ENCODE data around the gene C11orf98.
A peak's percentile ranks its signal among the peaks of the same experiment; 100 is the strongest.
"Not testable (repeated sequence)": the region's sequence is repeated elsewhere in the genome, so short reads cannot be mapped to it uniquely, and the experiment has no call there.

Gene C11orf98

GRCh38 chr11:62680825-62681240 is 15.8 kb upstream of the C11orf98 start:
- peak in 1 of 2 donors; percentile 21 for DNase-seq

GRCh38 chr11:62678770-62679696 is 14.0 kb upstream of the C11orf98 start, which contains the start of gene UBXN1:
Gene UBXN1 (minus strand): TSS chr11:62679073. CDS start chr11:62678923, 150 bp downstream.
- peak; percentile 74 to 85 for DNase-seq

- no peak for DNase-seq
Measured at GRCh38 chr11:62678433-62678769, 13.4 kb upstream of the C11orf98 start.

- DNase-seq: no peak
Measured at GRCh38 chr11:62677714-62678113, 12.7 kb upstream of the C11orf98 start.

GRCh38 chr11:62677156-62677555 is 12.1 kb upstream of the C11orf98 start:
- no peak for DNase-seq

- no peak for DNase-seq
Measured at GRCh38 chr11:62676698-62677097, 11.7 kb upstream of the C11orf98 start.

GRCh38 chr11:62675415-62675814 is 10.4 kb upstream of the C11orf98 start:
- not testable (repeated sequence) for DNase-seq

GRCh38 chr11:62673196-62673525 is 8.2 kb upstream of the C11orf98 start:
- no peak for DNase-seq

GRCh38 chr11:62671608-62672389 is 6.8 kb upstream of the C11orf98 start, which contains the start of the genes LBHD1 and UQCC3:
Gene LBHD1 (minus strand): TSS chr11:62672267. CDS start chr11:62670031, 2,236 bp downstream.
Gene UQCC3 (plus strand): TSS chr11:62671673. CDS start chr11:62671746, 73 bp downstream.
- DNase-seq: peak; percentile 67 to 82

- DNase-seq: peak in 1 of 2 donors; percentile 30
Measured at GRCh38 chr11:62671236-62671607, 6.2 kb upstream of the C11orf98 start.

GRCh38 chr11:62669420-62670161 is 4.6 kb upstream of the C11orf98 start:
- DNase-seq: no peak

- DNase-seq: no peak
Measured at GRCh38 chr11:62667460-62667859, 2.5 kb upstream of the C11orf98 start.

- DNase-seq: no peak
Measured at GRCh38 chr11:62666259-62666926, 1.4 kb upstream of the C11orf98 start.

- DNase-seq: peak in 1 of 2 donors; percentile 49
Measured at GRCh38 chr11:62665599-62666258, 719 bp upstream of the C11orf98 start.

GRCh38 chr11:62664405-62665074 is 470 bp downstream of the C11orf98 start:
- DNase-seq: no peak

- DNase-seq: no peak
Measured at GRCh38 chr11:62656796-62657429, 8.1 kb downstream of the C11orf98 start.

- no peak for DNase-seq
Measured at GRCh38 chr11:62654297-62654696, 10.7 kb downstream of the C11orf98 start.

- DNase-seq: no peak
Measured at GRCh38 chr11:62652161-62653006, 12.6 kb downstream of the C11orf98 start.

GRCh38 chr11:62650283-62650682 is 14.7 kb downstream of the C11orf98 start:
- not testable (repeated sequence) for DNase-seq

GRCh38 chr11:62649486-62649885 is 15.5 kb downstream of the C11orf98 start:
- DNase-seq: no peak
